SU-DHL-6 (cell line): Measurements from ENCODE around the gene EXOC3.

Source experiments
- H2AFZ ChIP-seq: fragments of 200-600 bp; sonication (generic); 2 replicates; pipeline ENCODE4 v1.6.1; 2014; ENCODE audit warnings: low read depth, mild to moderate bottlenecking, moderate library complexity, mixed read lengths, antibody characterized with exemption, low read length; ENCODE audit not compliant: severe bottlenecking
- H3F3A ChIP-seq: fragments of 200-600 bp; shearing (Covaris generic); 2 replicates; pipeline ENCODE4 v1.6.0; 2016; ENCODE audit warnings: antibody characterized with exemption, mild to moderate bottlenecking; ENCODE audit not compliant: insufficient read depth
- H3K27ac ChIP-seq: fragments of 200-600 bp; sonication (generic); 2 replicates; pipeline ENCODE4 v1.5.1; 2016; ENCODE audit warnings: low read depth, mild to moderate bottlenecking, low read length, moderate library complexity, mixed read lengths
- H3K27me3 ChIP-seq: fragments of 200-600 bp; sonication (generic), shearing (Covaris generic); 2 replicates; pipeline ENCODE4 v1.6.0; 2014; ENCODE audit warnings: mild to moderate bottlenecking, low read length
- H3K36me3 ChIP-seq: fragments of 200-600 bp; sonication (generic); 2 replicates; pipeline ENCODE4 v1.6.1; 2014; ENCODE audit warnings: mild to moderate bottlenecking, low read length, mixed read lengths
- H3K4me2 ChIP-seq: fragments of 300-600, 200-600 bp; shearing (Covaris generic), sonication (generic); 2 replicates; pipeline ENCODE4 v1.6.0; 2014; ENCODE audit warnings: low read length, low read depth, mild to moderate bottlenecking; ENCODE audit not compliant: poor library complexity, severe bottlenecking
- H3K4me3 ChIP-seq: fragments of 200-600 bp; sonication (generic); 2 replicates; pipeline ENCODE4 v1.5.1; 2014; ENCODE audit warnings: antibody characterized with exemption, low read length, mild to moderate bottlenecking, mixed read lengths; ENCODE audit not compliant: insufficient read depth, poor library complexity, severe bottlenecking
- H3K79me2 ChIP-seq: fragments of 200-600 bp; sonication (generic); 2 replicates; pipeline ENCODE4 v1.6.1; 2014; ENCODE audit warnings: mild to moderate bottlenecking, low read length, moderate library complexity; ENCODE audit not compliant: insufficient read depth
- H3K9ac ChIP-seq: fragments of 200-600 bp; sonication (generic); 2 replicates; pipeline ENCODE4 v1.7.0; 2014; ENCODE audit warnings: mild to moderate bottlenecking, low read length
- H3K9me2 ChIP-seq: fragments of 200-600 bp; sonication (generic); replicated peaks from 2 replicates; pipeline ENCODE4 v1.6.1; 2014; ENCODE audit warnings: low read length; ENCODE audit not compliant: insufficient read depth
- H3K9me3 ChIP-seq: fragments of 200-600 bp; sonication (generic); 2 replicates; pipeline ENCODE4 v1.6.1; 2014; ENCODE audit warnings: low read length, mixed read lengths; ENCODE audit not compliant: insufficient read depth
- H4K20me1 ChIP-seq: fragments of 200-600 bp; sonication (generic); 2 replicates; pipeline ENCODE4 v1.6.1; 2014; ENCODE audit warnings: low read depth, mild to moderate bottlenecking, antibody characterized with exemption, low read length, moderate library complexity, mixed read lengths
- EZH2phosphoT487 ChIP-seq: fragments of 200-600 bp; sonication (generic), shearing (Covaris generic); conservative IDR thresholded peaks from 2 replicates; pipeline ENCODE4 v1.6.1; 2018; ENCODE audit warnings: mild to moderate bottlenecking, antibody characterized with exemption, low read length, moderate library complexity, mixed read lengths
- TF ChIP-seq, protein P1 (sequence below): fragments of 200-600 bp; sonication (generic); IDR thresholded peaks from one replicate; pipeline ENCODE4 v1.5.1; 2017; ENCODE audit warnings: antibody characterized with exemption, mild to moderate bottlenecking, low read length, moderate library complexity; ENCODE audit not compliant: insufficient read depth, poor library complexity, severe bottlenecking

EXOC3 gene

DNA sequence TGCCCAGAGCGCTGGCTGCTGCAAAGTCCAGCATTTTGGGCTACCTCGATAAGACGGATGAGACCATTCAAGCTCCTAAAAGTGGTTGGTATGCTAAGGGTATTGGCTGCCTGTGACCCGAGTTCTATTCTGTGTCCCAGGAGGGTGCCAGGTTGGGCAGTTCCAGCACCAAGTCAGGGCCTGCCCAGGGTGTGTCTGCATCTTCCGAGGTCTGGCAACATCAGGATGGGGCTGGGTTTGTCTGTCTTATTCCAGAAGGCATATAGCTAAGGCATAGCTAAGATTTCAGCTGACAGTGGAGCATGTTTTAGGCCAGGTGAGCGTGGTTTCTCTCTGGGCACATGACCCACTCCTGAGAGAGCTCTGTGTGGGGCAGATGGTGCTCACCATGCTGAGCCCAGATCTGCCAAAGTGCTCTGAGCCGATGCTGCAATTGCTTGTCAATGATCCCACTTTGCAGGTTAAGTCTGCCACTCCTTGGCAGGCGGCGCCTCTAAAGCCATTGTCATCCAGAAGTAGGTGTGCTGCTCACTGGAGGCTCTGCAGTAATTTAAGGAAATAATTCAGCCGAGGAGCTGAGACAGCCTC lies 73.5 kb downstream of the EXOC3 start:
- Histone ChIP-seq H2AFZ (no peak overlapping the region), H4K20me1 (no peaks in the 10 kb centered on the region), H3K9me3 (no peaks in the 10 kb centered on the region), H3K79me2 (no peaks in the 10 kb centered on the region), H3K4me2 (no peak overlapping the region), H3K27ac (no peak overlapping the region), H3K36me3 (no peaks in the 10 kb centered on the region), H3K9ac (no peak overlapping the region), H3K27me3 (no peaks in the 10 kb centered on the region), H3F3A (no peaks in the 10 kb centered on the region), H3K4me3 (no peak overlapping the region), H3K9me2 (no peaks in the 10 kb centered on the region)
- TF ChIP-seq EZH2phosphoT487, result no peak
- TF ChIP-seq, protein P1, sequence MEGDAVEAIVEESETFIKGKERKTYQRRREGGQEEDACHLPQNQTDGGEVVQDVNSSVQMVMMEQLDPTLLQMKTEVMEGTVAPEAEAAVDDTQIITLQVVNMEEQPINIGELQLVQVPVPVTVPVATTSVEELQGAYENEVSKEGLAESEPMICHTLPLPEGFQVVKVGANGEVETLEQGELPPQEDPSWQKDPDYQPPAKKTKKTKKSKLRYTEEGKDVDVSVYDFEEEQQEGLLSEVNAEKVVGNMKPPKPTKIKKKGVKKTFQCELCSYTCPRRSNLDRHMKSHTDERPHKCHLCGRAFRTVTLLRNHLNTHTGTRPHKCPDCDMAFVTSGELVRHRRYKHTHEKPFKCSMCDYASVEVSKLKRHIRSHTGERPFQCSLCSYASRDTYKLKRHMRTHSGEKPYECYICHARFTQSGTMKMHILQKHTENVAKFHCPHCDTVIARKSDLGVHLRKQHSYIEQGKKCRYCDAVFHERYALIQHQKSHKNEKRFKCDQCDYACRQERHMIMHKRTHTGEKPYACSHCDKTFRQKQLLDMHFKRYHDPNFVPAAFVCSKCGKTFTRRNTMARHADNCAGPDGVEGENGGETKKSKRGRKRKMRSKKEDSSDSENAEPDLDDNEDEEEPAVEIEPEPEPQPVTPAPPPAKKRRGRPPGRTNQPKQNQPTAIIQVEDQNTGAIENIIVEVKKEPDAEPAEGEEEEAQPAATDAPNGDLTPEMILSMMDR, result no peak
